HG03558 (cell line): ENCODE measurements around the gene KLHL1.

Source experiments
- ATAC-seq: cut with Tn5 transposase; IDR thresholded peaks from one replicate; pipeline ENCODE4 v1.9.1; 2021; ENCODE audit warnings: moderate number of reproducible peaks; ENCODE audit not compliant: unreplicated experiment; ENCODE audit errors: extremely low read depth

KLHL1 gene

GRCh38 chr13:69706807-69707206 is 401.4 kb downstream of the KLHL1 start:
- no peak for ATAC-seq

GRCh38 chr13:69704311-69704710 is 403.9 kb downstream of the KLHL1 start:
- ATAC-seq: no peak

DNA sequence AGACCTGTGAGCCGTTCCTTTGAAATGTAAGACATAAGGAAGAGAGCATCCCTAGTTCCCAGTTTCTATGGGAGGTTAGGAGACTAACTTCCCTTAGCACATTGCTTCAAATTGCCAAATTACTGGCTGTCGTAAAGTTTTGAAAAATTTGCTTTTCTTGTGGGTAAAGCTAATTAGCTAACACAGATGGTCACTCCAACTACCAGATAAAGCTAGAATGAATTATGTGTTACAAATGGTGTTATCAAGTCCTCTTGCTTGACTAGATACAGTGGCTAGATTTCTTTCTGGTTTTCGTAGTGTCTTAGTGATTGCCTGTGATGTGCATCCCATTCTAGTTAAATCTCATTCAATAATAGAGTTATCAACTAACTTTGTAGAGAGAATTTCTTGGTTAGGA is 417.3 kb downstream of the KLHL1 start:
- ATAC-seq: no peak

- ATAC-seq: no peak
These were observed 424.1 kb downstream of the KLHL1 start for GRCh38 chr13:69683921-69684686.

GRCh38 chr13:69681722-69682121 is 426.5 kb downstream of the KLHL1 start:
- ATAC-seq: no peak

DNA sequence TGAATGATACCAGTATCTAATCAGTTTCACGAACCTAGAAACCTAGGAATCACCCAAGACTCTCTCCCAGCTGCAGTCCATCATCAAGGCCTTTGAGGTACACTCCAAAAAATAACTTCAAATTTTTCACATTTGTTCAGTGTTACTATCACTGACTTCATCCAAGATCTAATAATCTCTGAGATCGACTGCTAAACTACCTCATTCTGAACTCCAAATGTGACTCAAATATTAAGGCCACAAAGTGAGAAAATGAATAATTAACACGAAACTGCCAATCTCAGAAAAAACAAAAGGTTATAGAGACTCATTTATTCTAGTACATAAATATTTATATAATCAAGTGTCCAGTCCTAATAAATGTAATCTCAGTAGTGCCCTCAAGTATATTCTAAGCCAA is 430.9 kb downstream of the KLHL1 start:
- ATAC-seq: no peak

DNA sequence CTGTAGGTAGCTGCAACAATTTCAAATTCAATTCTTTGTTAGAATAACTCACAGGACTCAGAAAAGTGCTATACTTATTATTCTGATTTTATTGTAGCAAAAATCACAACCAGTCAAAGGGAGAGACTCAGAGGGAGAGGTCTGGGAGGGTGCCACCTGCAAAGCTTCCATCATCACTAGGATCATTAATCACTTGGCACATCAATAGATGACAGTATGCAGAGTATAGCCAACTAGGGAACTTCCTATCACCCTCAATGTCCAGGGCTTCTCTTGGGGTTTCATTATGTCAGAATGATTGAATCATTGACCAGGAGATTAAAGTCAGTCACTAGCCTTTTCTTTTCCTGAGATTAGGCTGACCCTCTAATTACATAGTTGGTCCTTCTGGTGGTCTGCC is 432.0 kb downstream of the KLHL1 start:
- ATAC-seq: no peak

DNA sequence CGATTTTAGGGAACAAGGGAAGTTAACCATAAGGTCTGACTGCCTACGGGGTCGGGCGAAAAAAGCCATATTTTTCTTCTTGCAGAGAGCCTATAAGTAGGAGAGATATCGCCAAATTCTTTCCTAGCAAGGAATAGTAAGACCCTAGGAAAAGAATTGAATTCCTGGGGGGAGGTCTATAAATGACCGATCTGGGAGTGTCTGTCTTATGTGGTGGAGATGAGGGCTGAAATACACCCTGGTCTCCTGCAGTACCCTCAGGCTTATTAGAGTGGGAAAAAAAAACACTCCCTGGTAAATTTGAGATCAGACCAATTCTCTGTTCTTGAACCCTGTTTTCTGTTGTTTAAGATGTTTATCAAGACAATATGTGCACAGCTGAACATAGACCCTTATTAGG is 448.1 kb downstream of the KLHL1 start:
- no peak for ATAC-seq

- ATAC-seq: no peak
These were observed 450.6 kb downstream of the KLHL1 start for GRCh38 chr13:69657676-69658075.

DNA sequence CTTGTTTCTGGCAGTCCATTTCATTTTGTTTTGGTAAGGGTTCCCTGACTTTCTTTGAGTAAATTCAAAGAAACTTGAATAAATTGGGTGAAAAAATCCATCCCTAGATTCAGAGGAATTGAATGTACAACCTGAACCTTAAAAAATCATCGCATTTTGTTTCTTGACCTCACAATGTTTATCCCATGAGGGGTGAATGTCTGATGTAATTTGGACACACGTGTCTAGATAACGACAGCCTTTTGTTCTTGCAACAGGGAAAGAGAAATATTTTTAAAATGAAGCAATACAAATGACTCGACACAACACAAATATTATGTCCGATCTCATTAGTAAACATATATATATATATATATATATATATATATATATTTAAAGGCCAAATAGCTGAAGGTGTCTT is 453.9 kb downstream of the KLHL1 start:
- no peak for ATAC-seq
